HFFc6 (cell line): ENCODE measurements around the gene CNTN5. TPM values are rescaled to one million over a fixed set of nuclear protein-coding genes. Genes with fewer than 3 reads are reported as not detected.

Experiments
- DNase-seq: peaks from one replicate; pipeline ENCODE4 v3.0.0-alpha.2; 2018
- H3K27ac Mint-ChIP-seq: 2 replicates; pipeline ENCODE4 v1.8.0; 2020; ENCODE audit warnings: mild to moderate bottlenecking, mixed read lengths
- H3K27me3 Mint-ChIP-seq: 2 replicates; pipeline ENCODE4 v1.8.0; 2021; ENCODE audit warnings: mild to moderate bottlenecking, moderate library complexity, mixed read lengths; ENCODE audit not compliant: insufficient read depth
- H3K36me3 Mint-ChIP-seq: 2 replicates; pipeline ENCODE4 v1.8.0; 2021; ENCODE audit warnings: low read depth, mixed read lengths
- H3K4me1 Mint-ChIP-seq: 2 replicates; pipeline ENCODE4 v1.8.0; 2020; ENCODE audit warnings: low read depth, mixed read lengths
- H3K4me3 Mint-ChIP-seq: 2 replicates; pipeline ENCODE4 v1.8.0; 2020; ENCODE audit warnings: mild to moderate bottlenecking, moderate library complexity, mixed read lengths
- H3K9me3 Mint-ChIP-seq: 2 replicates; pipeline ENCODE4 v1.8.0; 2020; ENCODE audit warnings: mild to moderate bottlenecking, mixed read lengths
- CTCF ChIP-seq: fragments of 200-600 bp; sonication (generic); IDR thresholded peaks from 2 replicates; pipeline ENCODE4 v1.5.0; 2021; ENCODE audit warnings: antibody characterized with exemption, mild to moderate bottlenecking
- total RNA-seq, 6 experiments: library from RNA; stranded (reverse); fragmentation: NEBNext Ultra II Directional; extraction: Animal tissue kit (Norgen Biotek cat#: 25700); gene quantifications; 2 replicates in 1 of 6; 3 replicates in 5 of 6; pipeline ENCODE4 v1.2.3, GENCODE V29; 2021

The CNTN5 gene
- total RNA-seq, 6 experiments from 2014 or later = not detected

- no peak for DNase-seq
- Mint-ChIP-seq H3K9me3 (peaks cover 36% of the 10 kb centered on the region), H3K4me3 (no peak overlapping the region), H3K27me3 (no peaks in the 10 kb centered on the region; the same call in 1 of the 2 replicates), H3K36me3 (0 out of 2 replicates have a peak, but pooled peaks cover 3% of the 10 kb centered on the region), H3K4me1 (no peaks in the 10 kb centered on the region), H3K27ac (no peak overlapping the region)
- no peak for TF ChIP-seq CTCF
Observed at GRCh38 chr11:99686838-99687237, 666.1 kb downstream of the CNTN5 start.

- Mint-ChIP-seq H3K9me3 (peaks cover 36% of the 10 kb centered on the region), H3K27ac (no peak overlapping the region), H3K36me3 (0 out of 2 replicates have a peak, but pooled peaks cover 3% of the 10 kb centered on the region), H3K27me3 (no peaks in the 10 kb centered on the region; the same call in 1 of the 2 replicates), H3K4me3 (no peak overlapping the region), H3K4me1 (no peaks in the 10 kb centered on the region)
- DNase-seq = no peak
- TF ChIP-seq CTCF = no peak
Observed at GRCh38 chr11:99687320-99687719, 666.6 kb downstream of the CNTN5 start.

GRCh38 chr11:99693941-99694492, 673.3 kb downstream of the CNTN5 start:
- Mint-ChIP-seq H3K9me3 (peaks cover 39% of the 10 kb centered on the region), H3K27ac (no peak overlapping the region), H3K27me3 (no peaks in the 10 kb centered on the region), H3K4me3 (no peak overlapping the region), H3K36me3 (0 out of 2 replicates have a peak, but pooled peaks cover 3% of the 10 kb centered on the region), H3K4me1 (no peaks in the 10 kb centered on the region)
- no peak for DNase-seq
- TF ChIP-seq CTCF = no peak

- TF ChIP-seq CTCF = no peak
- Mint-ChIP-seq H3K9me3 (peaks cover 32% of the 10 kb centered on the region), H3K27me3 (no peaks in the 10 kb centered on the region), H3K27ac (no peak overlapping the region), H3K4me1 (no peaks in the 10 kb centered on the region), H3K4me3 (no peak overlapping the region), H3K36me3 (0 out of 2 replicates have a peak, but pooled peaks cover 3% of the 10 kb centered on the region)
- no peak for DNase-seq
Observed at GRCh38 chr11:99695106-99695505, 674.4 kb downstream of the CNTN5 start.

GRCh38 chr11:99706848-99707247, 686.1 kb downstream of the CNTN5 start:
- H3K27me3 Mint-ChIP-seq = no peaks in the 10 kb centered on the region
- H3K27ac Mint-ChIP-seq = no peak overlapping the region
- H3K4me3 Mint-ChIP-seq = no peak overlapping the region
- no peak for DNase-seq
- no peak for TF ChIP-seq CTCF
- peaks cover 9% of the 10 kb centered on the region for H3K9me3 Mint-ChIP-seq
- H3K4me1 Mint-ChIP-seq = no peaks in the 10 kb centered on the region
- no peaks in the 10 kb centered on the region for H3K36me3 Mint-ChIP-seq
